ENCODE data around the gene SRP14.
"Not testable (repeated sequence)": the region's sequence is repeated elsewhere in the genome, so short reads cannot be mapped to it uniquely, and the experiment has no call there.

Gene SRP14

GRCh38 chr15:39999538-40000200, 39.3 kb downstream of the SRP14 start:
- no peaks in the 10 kb centered on the region for H3K9me3 ChIP-seq (ENCODE audit: control insufficient read depth in 1 of 2, low read length in 2 of 2)
- no peak overlapping the region for H3K9ac ChIP-seq (ENCODE audit: low read depth in 1 of 2, low read length in 2 of 2)
- H3K36me3 ChIP-seq (ENCODE audit: control insufficient read depth in 1 of 2, insufficient read depth in 2 of 2, low read length in 2 of 2): peaks cover 18 to 29% of the 10 kb centered on the region in 2 donors
- no peaks in the 10 kb centered on the region for H3K4me1 ChIP-seq (ENCODE audit: control insufficient read depth in 1 of 2, insufficient read depth in 2 of 2, low read length in 2 of 2)
- no peak overlapping the region for H3K4me3 ChIP-seq (ENCODE audit: low read depth in 1 of 2, low read length in 2 of 2)
- H3K27me3 ChIP-seq (ENCODE audit: control insufficient read depth in 1 of 2, insufficient read depth in 2 of 2, low read length in 2 of 2): no peaks in the 10 kb centered on the region
- no peak overlapping the region for H3K27ac ChIP-seq (ENCODE audit: low read depth, low read length)

GRCh38 chr15:39998511-39999077, 40.4 kb downstream of the SRP14 start:
- Histone ChIP-seq H3K9ac (ENCODE audit: low read depth in 1 of 2, low read length in 2 of 2) (no peak overlapping the region), H3K27me3 (ENCODE audit: control insufficient read depth in 1 of 2, insufficient read depth in 2 of 2, low read length in 2 of 2) (no peaks in the 10 kb centered on the region), H3K9me3 (ENCODE audit: control insufficient read depth in 1 of 2, low read length in 2 of 2) (no peaks in the 10 kb centered on the region), H3K4me3 (ENCODE audit: low read depth in 1 of 2, low read length in 2 of 2) (no peak overlapping the region), H3K4me1 (ENCODE audit: control insufficient read depth in 1 of 2, insufficient read depth in 2 of 2, low read length in 2 of 2) (no peaks in the 10 kb centered on the region), H3K36me3 (ENCODE audit: control insufficient read depth in 1 of 2, insufficient read depth in 2 of 2, low read length in 2 of 2) (peaks cover 19 to 37% of the 10 kb centered on the region in 2 donors), H3K27ac (ENCODE audit: low read depth, low read length) (no peak overlapping the region)

GRCh38 chr15:39997639-39998038, 41.3 kb downstream of the SRP14 start:
- H3K36me3 ChIP-seq (ENCODE audit: control insufficient read depth in 1 of 2, insufficient read depth in 2 of 2, low read length in 2 of 2): peaks cover 19 to 37% of the 10 kb centered on the region in 2 donors

GRCh38 chr15:39997031-39997430, 42.0 kb downstream of the SRP14 start:
- H3K4me3 ChIP-seq (ENCODE audit: low read depth in 1 of 2, low read length in 2 of 2): no peak overlapping the region
- H3K36me3 ChIP-seq (ENCODE audit: control insufficient read depth in 1 of 2, insufficient read depth in 2 of 2, low read length in 2 of 2): peaks cover 19 to 44% of the 10 kb centered on the region in 2 donors
- no peaks in the 10 kb centered on the region for H3K4me1 ChIP-seq (ENCODE audit: control insufficient read depth in 1 of 2, insufficient read depth in 2 of 2, low read length in 2 of 2)
- H3K27ac ChIP-seq (ENCODE audit: low read depth, low read length): no peak overlapping the region
- no peaks in the 10 kb centered on the region for H3K27me3 ChIP-seq (ENCODE audit: control insufficient read depth in 1 of 2, insufficient read depth in 2 of 2, low read length in 2 of 2)
- no peak overlapping the region for H3K9ac ChIP-seq (ENCODE audit: low read depth in 1 of 2, low read length in 2 of 2)
- no peaks in the 10 kb centered on the region for H3K9me3 ChIP-seq (ENCODE audit: control insufficient read depth in 1 of 2, low read length in 2 of 2)

More at GRCh38 chr15:39997639-39998038, 41.3 kb downstream of the SRP14 start:
- Histone ChIP-seq H3K9ac (ENCODE audit: low read depth in 1 of 2, low read length in 2 of 2) (no peak overlapping the region), H3K4me1 (ENCODE audit: control insufficient read depth in 1 of 2, insufficient read depth in 2 of 2, low read length in 2 of 2) (no peaks in the 10 kb centered on the region), H3K27me3 (ENCODE audit: control insufficient read depth in 1 of 2, insufficient read depth in 2 of 2, low read length in 2 of 2) (no peaks in the 10 kb centered on the region), H3K4me3 (ENCODE audit: low read depth in 1 of 2, low read length in 2 of 2) (no peak overlapping the region), H3K9me3 (ENCODE audit: control insufficient read depth in 1 of 2, low read length in 2 of 2) (no peaks in the 10 kb centered on the region), H3K27ac (ENCODE audit: low read depth, low read length) (no peak overlapping the region)

- H3K27me3 ChIP-seq (ENCODE audit: control insufficient read depth in 1 of 2, insufficient read depth in 2 of 2, low read length in 2 of 2); H3K27ac ChIP-seq (ENCODE audit: low read depth, low read length); H3K4me3 ChIP-seq (ENCODE audit: low read depth in 1 of 2, low read length in 2 of 2); H3K4me1 ChIP-seq (ENCODE audit: control insufficient read depth in 1 of 2, insufficient read depth in 2 of 2, low read length in 2 of 2); H3K9me3 ChIP-seq (ENCODE audit: control insufficient read depth in 1 of 2, low read length in 2 of 2); H3K9ac ChIP-seq (ENCODE audit: low read depth in 1 of 2, low read length in 2 of 2): not testable (repeated sequence)
- H3K36me3 ChIP-seq (ENCODE audit: control insufficient read depth in 1 of 2, insufficient read depth in 2 of 2, low read length in 2 of 2): peaks cover 22 to 48% of the 10 kb centered on the region in 2 donors
These were observed 42.8 kb downstream of the SRP14 start for GRCh38 chr15:39996228-39996627.

- H3K9me3 ChIP-seq (ENCODE audit: control insufficient read depth in 1 of 2, low read length in 2 of 2); H3K9ac ChIP-seq (ENCODE audit: low read depth in 1 of 2, low read length in 2 of 2); H3K4me1 ChIP-seq (ENCODE audit: control insufficient read depth in 1 of 2, insufficient read depth in 2 of 2, low read length in 2 of 2); H3K4me3 ChIP-seq (ENCODE audit: low read depth in 1 of 2, low read length in 2 of 2); H3K27ac ChIP-seq (ENCODE audit: low read depth, low read length); H3K27me3 ChIP-seq (ENCODE audit: control insufficient read depth in 1 of 2, insufficient read depth in 2 of 2, low read length in 2 of 2): not testable (repeated sequence)
- H3K36me3 ChIP-seq (ENCODE audit: control insufficient read depth in 1 of 2, insufficient read depth in 2 of 2, low read length in 2 of 2): peaks cover 24 to 59% of the 10 kb centered on the region in 2 donors
These were observed 46.0 kb downstream of the SRP14 start for GRCh38 chr15:39992953-39993352.

- Histone ChIP-seq H3K27me3 (ENCODE audit: control insufficient read depth in 1 of 2, insufficient read depth in 2 of 2, low read length in 2 of 2) (no peaks in the 10 kb centered on the region), H3K4me3 (ENCODE audit: low read depth in 1 of 2, low read length in 2 of 2) (no peak overlapping the region), H3K27ac (ENCODE audit: low read depth, low read length) (no peak overlapping the region), H3K36me3 (ENCODE audit: control insufficient read depth in 1 of 2, insufficient read depth in 2 of 2, low read length in 2 of 2) (peaks cover 23 to 79% of the 10 kb centered on the region in 2 donors), H3K9me3 (ENCODE audit: control insufficient read depth in 1 of 2, low read length in 2 of 2) (no peaks in the 10 kb centered on the region), H3K4me1 (ENCODE audit: control insufficient read depth in 1 of 2, insufficient read depth in 2 of 2, low read length in 2 of 2) (no peaks in the 10 kb centered on the region), H3K9ac (ENCODE audit: low read depth in 1 of 2, low read length in 2 of 2) (no peak overlapping the region)
These were observed 48.3 kb downstream of the SRP14 start for GRCh38 chr15:39990706-39991105.

- H3K36me3 ChIP-seq (ENCODE audit: control insufficient read depth in 1 of 2, insufficient read depth in 2 of 2, low read length in 2 of 2): peaks cover 19 to 61% of the 10 kb centered on the region in 2 donors
- H3K27ac ChIP-seq (ENCODE audit: low read depth, low read length): no peak overlapping the region
- no peaks in the 10 kb centered on the region for H3K4me1 ChIP-seq (ENCODE audit: control insufficient read depth in 1 of 2, insufficient read depth in 2 of 2, low read length in 2 of 2)
- H3K4me3 ChIP-seq (ENCODE audit: low read depth in 1 of 2, low read length in 2 of 2): no peak overlapping the region
- no peaks in the 10 kb centered on the region for H3K27me3 ChIP-seq (ENCODE audit: control insufficient read depth in 1 of 2, insufficient read depth in 2 of 2, low read length in 2 of 2)
- H3K9ac ChIP-seq (ENCODE audit: low read depth in 1 of 2, low read length in 2 of 2): no peak overlapping the region
- H3K9me3 ChIP-seq (ENCODE audit: control insufficient read depth in 1 of 2, low read length in 2 of 2): no peaks in the 10 kb centered on the region
These were observed 51.2 kb downstream of the SRP14 start for GRCh38 chr15:39987821-39988220.

All from duodenal mucosa (tissue), 2 donors.